ENCODE results near the gene DOC2A. TPM values are rescaled to one million over a fixed set of nuclear protein-coding genes. Genes with fewer than 3 reads are reported as not detected.

Gene DOC2A
- polyA plus RNA-seq, 1 donor from 2014 or later: 7.3 TPM

GRCh38 chr16:30046588-30046987 lies 35.8 kb upstream of the DOC2A start:
- H3K9me3 ChIP-seq (ENCODE audit: low read length): no peaks in the 10 kb centered on the region
- H3K4me2 ChIP-seq (ENCODE audit: low read length): no peak overlapping the region
- no peaks in the 10 kb centered on the region for H3K79me2 ChIP-seq (replicated peaks; ENCODE audit: insufficient read depth, low read length)
- no peak for TF ChIP-seq EP300 (conservative IDR thresholded peaks at IDR 0.05; ENCODE audit: poor library complexity, severe bottlenecking)
- no peak for TF ChIP-seq SMC3 (conservative IDR thresholded peaks at IDR 0.05; ENCODE audit: poor library complexity)
- TF ChIP-seq RAD21 (conservative IDR thresholded peaks at IDR 0.05): no peak
- TF ChIP-seq POLR2AphosphoS5 (IDR thresholded peaks at IDR 0.05): no peak
- TF ChIP-seq, protein P1, sequence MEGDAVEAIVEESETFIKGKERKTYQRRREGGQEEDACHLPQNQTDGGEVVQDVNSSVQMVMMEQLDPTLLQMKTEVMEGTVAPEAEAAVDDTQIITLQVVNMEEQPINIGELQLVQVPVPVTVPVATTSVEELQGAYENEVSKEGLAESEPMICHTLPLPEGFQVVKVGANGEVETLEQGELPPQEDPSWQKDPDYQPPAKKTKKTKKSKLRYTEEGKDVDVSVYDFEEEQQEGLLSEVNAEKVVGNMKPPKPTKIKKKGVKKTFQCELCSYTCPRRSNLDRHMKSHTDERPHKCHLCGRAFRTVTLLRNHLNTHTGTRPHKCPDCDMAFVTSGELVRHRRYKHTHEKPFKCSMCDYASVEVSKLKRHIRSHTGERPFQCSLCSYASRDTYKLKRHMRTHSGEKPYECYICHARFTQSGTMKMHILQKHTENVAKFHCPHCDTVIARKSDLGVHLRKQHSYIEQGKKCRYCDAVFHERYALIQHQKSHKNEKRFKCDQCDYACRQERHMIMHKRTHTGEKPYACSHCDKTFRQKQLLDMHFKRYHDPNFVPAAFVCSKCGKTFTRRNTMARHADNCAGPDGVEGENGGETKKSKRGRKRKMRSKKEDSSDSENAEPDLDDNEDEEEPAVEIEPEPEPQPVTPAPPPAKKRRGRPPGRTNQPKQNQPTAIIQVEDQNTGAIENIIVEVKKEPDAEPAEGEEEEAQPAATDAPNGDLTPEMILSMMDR (IDR thresholded peaks at IDR 0.05; ENCODE audit: poor library complexity, severe bottlenecking): no peak
- TF ChIP-seq REST (IDR thresholded peaks at IDR 0.05; ENCODE audit: borderline replicate concordance): no peak
- H4K20me1 ChIP-seq (ENCODE audit: insufficient read depth): no peaks in the 10 kb centered on the region
- H3K9me2 ChIP-seq (ENCODE audit: insufficient read depth, low read length): no peaks in the 10 kb centered on the region
- H3K9ac ChIP-seq (ENCODE audit: low read length): no peak overlapping the region
- no peaks in the 10 kb centered on the region for H3F3A ChIP-seq (ENCODE audit: insufficient read depth, low read length, poor library complexity, severe bottlenecking)
- no peaks in the 10 kb centered on the region for H3K36me3 ChIP-seq (ENCODE audit: insufficient read depth, low read length)
- H3K27ac ChIP-seq (ENCODE audit: low read length): no peak overlapping the region
- no peak overlapping the region for H3K4me3 ChIP-seq (ENCODE audit: low read length)
- no peaks in the 10 kb centered on the region for H3K27me3 ChIP-seq (ENCODE audit: insufficient read depth, low read depth, low read length)
- H2AFZ ChIP-seq (ENCODE audit: low read depth, low read length): no peak overlapping the region

GRCh38 chr16:30046178-30046577 lies 35.4 kb upstream of the DOC2A start:
- no peaks in the 10 kb centered on the region for H3K79me2 ChIP-seq (replicated peaks; ENCODE audit: insufficient read depth, low read length)
- H3K4me3 ChIP-seq (ENCODE audit: low read length): no peak overlapping the region
- no peaks in the 10 kb centered on the region for H3K9me3 ChIP-seq (ENCODE audit: low read length)
- no peak overlapping the region for H3K27ac ChIP-seq (ENCODE audit: low read length)
- no peaks in the 10 kb centered on the region for H3F3A ChIP-seq (ENCODE audit: insufficient read depth, low read length, poor library complexity, severe bottlenecking)
- no peaks in the 10 kb centered on the region for H3K36me3 ChIP-seq (ENCODE audit: insufficient read depth, low read length)
- no peak overlapping the region for H3K9ac ChIP-seq (ENCODE audit: low read length)
- H2AFZ ChIP-seq (ENCODE audit: low read depth, low read length): no peak overlapping the region
- H3K27me3 ChIP-seq (ENCODE audit: insufficient read depth, low read depth, low read length): no peaks in the 10 kb centered on the region
- H3K4me2 ChIP-seq (ENCODE audit: low read length): no peak overlapping the region
- no peaks in the 10 kb centered on the region for H3K9me2 ChIP-seq (ENCODE audit: insufficient read depth, low read length)
- TF ChIP-seq EP300 (conservative IDR thresholded peaks at IDR 0.05; ENCODE audit: poor library complexity, severe bottlenecking): no peak
- no peak for TF ChIP-seq MXI1 (conservative IDR thresholded peaks at IDR 0.05; ENCODE audit: poor library complexity, severe bottlenecking)
- no peak for TF ChIP-seq EZH2 (IDR thresholded peaks at IDR 0.05; ENCODE audit: borderline replicate concordance, insufficient read depth, low read length, poor library complexity, severe bottlenecking)
- TF ChIP-seq, protein P1 (IDR thresholded peaks at IDR 0.05; ENCODE audit: poor library complexity, severe bottlenecking): no peak
- TF ChIP-seq SMC3 (conservative IDR thresholded peaks at IDR 0.05; ENCODE audit: poor library complexity): no peak
- no peak for TF ChIP-seq REST (IDR thresholded peaks at IDR 0.05; ENCODE audit: borderline replicate concordance)
- no peak for TF ChIP-seq TAF1 (IDR thresholded peaks at IDR 0.05; ENCODE audit: low read depth)
- TF ChIP-seq RAD21 (conservative IDR thresholded peaks at IDR 0.05): no peak
- no peak for TF ChIP-seq POLR2AphosphoS5 (IDR thresholded peaks at IDR 0.05)
- no peaks in the 10 kb centered on the region for H4K20me1 ChIP-seq (ENCODE audit: insufficient read depth)

All from neural cell (in vitro differentiated cells).